Germinal center (tissue), 1 donor: ENCODE measurements around the gene SEMA3D.

Source experiments
- DNase-seq: peaks from one replicate; pipeline ENCODE4 v3.0.0; 2012; ENCODE audit warnings: mixed read lengths, low spot score

Gene SEMA3D

DNA sequence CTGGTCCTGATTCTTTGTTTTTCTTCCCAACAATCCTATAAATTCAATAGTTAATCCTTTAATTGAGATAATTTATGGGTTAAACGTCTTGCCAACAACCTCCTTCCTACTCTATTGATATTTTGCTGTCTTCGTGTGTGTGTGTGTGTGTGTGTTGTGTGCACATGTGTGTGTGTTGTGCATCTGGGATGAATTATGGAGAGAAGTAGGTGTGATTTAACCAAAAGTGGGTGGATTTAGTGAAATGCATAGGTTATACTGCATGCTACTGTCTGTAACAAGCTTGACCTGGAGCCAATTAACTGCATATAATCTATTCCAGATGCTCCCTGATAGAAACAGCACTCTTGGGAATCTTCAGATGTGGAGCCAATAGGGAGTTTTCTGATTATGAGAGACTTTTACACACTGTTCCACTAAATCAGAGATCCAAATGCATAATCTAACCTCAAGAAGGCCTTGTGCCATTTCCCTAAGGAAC is 61.2 kb downstream of the SEMA3D start:
- DNase-seq = no peak

GRCh38 chr7:85125176-85125575 is 61.7 kb downstream of the SEMA3D start:
- DNase-seq = no peak

- DNase-seq = no peak
These were observed 66.9 kb downstream of the SEMA3D start for GRCh38 chr7:85119934-85120333.

DNA sequence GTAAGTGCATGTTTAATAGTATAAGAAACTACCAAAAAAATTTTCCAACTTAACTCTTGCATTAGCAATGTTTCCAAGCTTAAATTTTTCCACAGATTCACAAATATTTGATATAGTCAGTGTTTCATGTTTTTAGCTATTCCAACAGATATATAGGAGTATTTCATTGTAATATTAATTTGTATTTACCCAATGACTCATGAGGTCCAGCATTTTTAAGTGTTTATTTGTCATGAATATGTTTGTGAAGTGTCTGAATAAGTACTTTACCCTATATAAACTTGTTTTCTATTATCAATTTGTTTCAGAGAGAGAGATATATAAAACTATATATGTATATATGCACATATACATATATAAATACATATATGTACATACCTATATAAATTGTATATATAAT is 71.0 kb downstream of the SEMA3D start:
- no peak for DNase-seq

- DNase-seq = no peak
These were observed 71.8 kb downstream of the SEMA3D start for GRCh38 chr7:85115006-85115405.

- DNase-seq = no peak
These were observed 72.5 kb downstream of the SEMA3D start for GRCh38 chr7:85114342-85114741.

GRCh38 chr7:85111761-85112160 is 75.1 kb downstream of the SEMA3D start:
- DNase-seq = no peak

DNA sequence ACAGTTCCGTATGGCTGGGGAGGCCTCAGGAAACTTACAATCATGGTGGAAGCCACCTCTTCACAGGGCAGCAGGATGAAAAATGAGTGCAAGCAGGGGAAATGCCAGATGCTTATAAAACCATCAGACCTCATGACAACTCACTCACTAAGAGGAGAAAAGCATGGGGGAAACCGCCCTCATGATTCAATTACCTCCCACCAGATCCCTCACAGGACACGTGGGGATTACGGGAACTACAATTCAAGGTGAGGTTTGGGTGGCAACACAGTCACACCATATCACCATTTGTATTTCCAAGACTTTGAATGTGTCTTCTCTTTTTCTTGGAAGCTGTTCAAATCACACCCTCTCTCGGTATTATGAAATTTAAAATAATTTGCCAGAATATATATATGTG is 80.1 kb downstream of the SEMA3D start:
- no peak for DNase-seq

- no peak for DNase-seq
These were observed 82.2 kb downstream of the SEMA3D start for GRCh38 chr7:85104432-85105205.

GRCh38 chr7:85103962-85104361 is 82.9 kb downstream of the SEMA3D start:
- no peak for DNase-seq

GRCh38 chr7:85103357-85103756 is 83.5 kb downstream of the SEMA3D start:
- no peak for DNase-seq

DNA sequence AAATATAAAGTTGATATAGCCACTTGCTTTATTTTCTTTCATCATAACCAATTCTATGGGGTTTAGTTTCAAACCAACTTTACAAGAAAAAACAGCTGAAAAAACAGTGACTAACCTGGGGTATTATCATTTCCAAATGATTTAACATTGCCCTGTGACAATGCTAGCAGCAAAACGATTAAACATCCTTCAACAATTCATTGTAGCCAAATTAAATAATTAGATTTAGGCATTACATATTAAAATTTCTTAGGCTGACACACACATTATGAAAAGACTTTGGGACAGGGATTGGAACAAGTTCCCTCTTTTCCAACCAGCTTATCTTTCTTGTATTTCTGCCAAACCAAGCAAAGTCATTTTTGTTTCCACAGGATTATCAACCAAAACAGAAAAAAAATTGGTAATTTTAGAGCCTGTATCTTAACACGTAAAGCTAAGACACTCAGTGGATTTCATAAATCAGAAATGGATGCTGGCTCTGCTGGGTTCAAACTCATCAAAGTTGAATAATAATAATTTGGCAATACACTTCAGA is 84.0 kb downstream of the SEMA3D start:
- no peak for DNase-seq

DNA sequence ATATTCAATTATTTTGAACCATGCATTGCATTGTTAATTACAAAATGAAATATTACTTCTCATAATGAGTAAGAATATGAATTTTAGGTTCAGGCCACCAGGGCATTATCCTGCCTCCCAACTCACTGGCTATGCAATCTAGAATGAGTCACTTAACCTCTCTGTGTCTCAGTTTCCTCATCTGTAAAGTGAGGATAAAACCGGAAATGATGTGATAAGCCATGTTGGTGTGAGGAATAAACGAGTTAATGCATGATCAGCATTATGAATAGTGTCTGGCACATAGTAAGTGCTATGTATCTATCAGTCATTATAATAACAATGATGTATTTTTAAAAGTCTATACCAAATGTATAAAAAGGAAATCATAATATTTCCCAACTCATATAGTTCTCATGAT is 85.5 kb downstream of the SEMA3D start:
- DNase-seq = no peak

DNA sequence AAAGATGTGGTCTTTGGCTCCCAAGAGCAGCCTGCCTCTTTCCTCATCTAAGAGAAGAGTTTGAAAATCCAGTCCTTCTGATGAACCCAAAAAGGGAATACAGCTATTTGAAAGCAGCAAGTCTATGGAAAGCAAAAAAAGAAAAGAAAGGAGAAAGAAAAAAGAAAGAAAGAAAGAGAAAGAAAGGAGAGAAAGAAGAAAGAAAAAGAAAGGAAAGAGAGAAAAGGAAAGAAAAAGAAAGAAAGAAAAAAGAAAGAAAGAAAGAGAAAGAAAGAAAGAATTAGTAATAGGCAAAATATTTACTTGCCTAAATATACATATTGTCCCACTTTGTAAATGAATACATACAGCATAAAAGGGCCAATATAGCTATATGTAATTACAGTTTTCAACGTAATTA is 89.0 kb downstream of the SEMA3D start:
- DNase-seq = no peak

DNA sequence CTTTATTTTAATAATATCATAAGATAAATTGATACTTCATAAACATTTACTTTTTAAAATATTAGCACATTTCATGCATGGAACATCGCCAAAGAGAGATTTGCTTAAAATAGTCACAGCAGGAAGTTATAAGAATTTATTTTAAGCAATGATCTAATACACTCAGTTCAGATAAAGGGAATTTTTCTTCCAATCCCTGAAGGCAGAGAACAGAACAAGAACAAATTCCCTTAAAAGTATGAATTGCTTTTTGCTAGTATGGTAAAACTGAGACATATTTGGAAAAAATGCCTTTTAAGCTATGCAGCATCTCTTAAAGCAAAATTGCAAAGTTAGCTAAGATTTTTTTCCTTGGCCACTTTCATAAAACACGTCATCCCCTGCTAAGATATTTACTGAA is 91.0 kb downstream of the SEMA3D start:
- no peak for DNase-seq

GRCh38 chr7:85095366-85095765 is 91.5 kb downstream of the SEMA3D start:
- DNase-seq = no peak

- no peak for DNase-seq
These were observed 92.7 kb downstream of the SEMA3D start for GRCh38 chr7:85094046-85094725.

GRCh38 chr7:85091565-85091928 is 95.3 kb downstream of the SEMA3D start:
- no peak for DNase-seq

- no peak for DNase-seq
These were observed 95.8 kb downstream of the SEMA3D start for GRCh38 chr7:85090919-85091564.

- DNase-seq = no peak
These were observed 96.7 kb downstream of the SEMA3D start for GRCh38 chr7:85090143-85090542.

GRCh38 chr7:85081846-85082245 is 105.0 kb downstream of the SEMA3D start:
- DNase-seq = no peak

- DNase-seq = no peak
These were observed 105.5 kb downstream of the SEMA3D start for GRCh38 chr7:85081392-85081791.

DNA sequence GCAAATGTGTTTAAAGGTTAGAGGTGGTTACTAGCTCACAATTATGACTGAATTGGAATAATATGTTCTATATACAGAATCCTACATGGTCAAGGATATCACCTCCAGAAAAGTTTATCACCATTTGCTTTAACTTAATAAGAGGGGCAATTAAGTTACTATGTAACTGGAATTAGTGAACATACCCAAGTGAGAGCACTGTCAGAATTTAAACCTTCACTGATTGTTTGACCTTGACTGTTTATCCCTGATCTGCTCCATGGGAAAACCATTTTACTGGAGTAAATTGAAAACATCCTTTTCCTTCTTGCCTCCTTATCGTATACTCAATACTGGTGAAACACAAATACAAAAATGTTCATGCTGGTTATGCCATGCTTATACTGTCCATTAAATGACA is 107.4 kb downstream of the SEMA3D start:
- DNase-seq = no peak
